GM21360 (cell line): Measurements from ENCODE around the gene HGS.

Experiments
- ATAC-seq: cut with Tn5 transposase; IDR thresholded peaks from one replicate; pipeline ENCODE4 v1.9.1; 2021; ENCODE audit warnings: mild to moderate bottlenecking, moderate library complexity; ENCODE audit not compliant: unreplicated experiment

HGS gene

GRCh38 chr17:81715872-81716673, 32.3 kb downstream of the HGS start:
- ATAC-seq, result no peak

- no peak for ATAC-seq
These were observed 32.8 kb downstream of the HGS start for GRCh38 chr17:81716674-81716996.

- ATAC-seq, result no peak
These were observed 33.4 kb downstream of the HGS start for GRCh38 chr17:81717049-81717765.

GRCh38 chr17:81717766-81718089, 33.9 kb downstream of the HGS start:
- no peak for ATAC-seq

- no peak for ATAC-seq
These were observed 35.8 kb downstream of the HGS start for GRCh38 chr17:81719410-81720266.

- ATAC-seq, result no peak
These were observed 36.7 kb downstream of the HGS start for GRCh38 chr17:81720267-81721071.

GRCh38 chr17:81722184-81723120, 38.6 kb downstream of the HGS start:
- no peak for ATAC-seq

GRCh38 chr17:81723651-81724209, 39.9 kb downstream of the HGS start:
- no peak for ATAC-seq

GRCh38 chr17:81725439-81725838, 41.6 kb downstream of the HGS start:
- no peak for ATAC-seq

- no peak for ATAC-seq
These were observed 42.2 kb downstream of the HGS start for GRCh38 chr17:81726004-81726403.

- ATAC-seq, result no peak
These were observed 43.7 kb downstream of the HGS start for GRCh38 chr17:81727324-81728031.

- no peak for ATAC-seq
These were observed 49.9 kb downstream of the HGS start for GRCh38 chr17:81733507-81734404.

- no peak for ATAC-seq
These were observed 50.8 kb downstream of the HGS start for GRCh38 chr17:81734405-81735263.

GRCh38 chr17:81735264-81736102, 51.7 kb downstream of the HGS start:
- ATAC-seq, result no peak

- no peak for ATAC-seq
These were observed 54.4 kb downstream of the HGS start for GRCh38 chr17:81737947-81738800.
